ENCODE results near the gene TPD52L1. TPM values are rescaled to one million over a fixed set of nuclear protein-coding genes. Genes with fewer than 3 reads are reported as not detected.

TPD52L1 gene
- total and polyA plus RNA-seq, 10 donors, result 0.80 to 9.1 (median 3.9) TPM

GRCh38 chr6:125110056-125110455, 43.5 kb upstream of the TPD52L1 start:
- intact Hi-C loops (cut with DNase I; ENCODE audit: low total_unique reads), result no loop called here
- Histone ChIP-seq H3K27ac (no peak overlapping the region), H3K9me3 (peaks cover 0 to 49% (median 41%) of the 10 kb centered on the region in 8 donors), H3K4me3 (no peak overlapping the region), H3K4me1 (no peaks in the 10 kb centered on the region), H3K36me3 (no peaks in the 10 kb centered on the region), H3K27me3 (replicated peaks in 1 of 7) (no peaks in the 10 kb centered on the region)
- no peak for DNase-seq
- 86 to 95% (median 94%) methylated on average over 1 of the region's 1 CpG for WGBS, 5 donors
- TF ChIP-seq POLR2AphosphoS5 (IDR thresholded peaks at IDR 0.05) (no peak), POLR2A (IDR thresholded peaks at IDR 0.05) (no peak), CTCF (IDR thresholded peaks at IDR 0.05 in 8 of 11, conservative IDR thresholded peaks at IDR 0.05 in 3 of 11) (no peak)

DNA sequence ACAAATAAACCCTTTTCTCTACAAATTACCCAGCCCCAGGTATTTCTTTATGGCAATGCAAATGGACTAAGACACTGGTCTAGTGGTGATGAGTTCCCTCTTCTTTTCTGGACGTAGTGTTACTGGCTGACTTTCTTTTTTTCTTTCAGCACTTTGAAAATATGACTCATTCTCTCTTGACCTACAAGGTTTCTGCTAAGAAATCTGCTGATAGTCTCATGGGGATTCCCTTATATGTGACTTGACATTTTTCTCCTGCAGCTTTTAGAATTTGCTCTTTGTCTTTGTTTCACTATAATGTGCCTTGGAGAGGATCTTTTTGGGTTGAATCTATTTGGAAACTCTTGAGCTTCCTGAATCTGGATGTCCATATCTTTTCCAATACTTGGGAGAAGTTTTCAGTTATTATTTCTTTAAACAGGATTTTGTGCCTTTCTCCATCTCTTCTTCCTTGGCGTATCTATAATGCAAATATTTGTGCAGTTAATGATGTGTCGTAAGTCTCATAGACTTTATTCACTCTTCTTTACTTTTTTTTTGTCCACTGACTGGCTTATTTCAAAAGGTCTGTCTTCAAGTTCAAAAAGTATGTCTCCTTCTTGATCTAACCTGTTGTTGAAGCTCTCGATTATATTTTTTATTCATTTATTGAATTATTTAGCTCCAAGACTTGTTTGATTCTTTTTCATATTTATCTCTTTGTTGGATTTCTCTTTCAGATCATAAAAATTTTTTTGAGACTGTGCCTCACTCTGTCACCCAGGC, 42.2 kb upstream of the TPD52L1 start:
- intact Hi-C loops (cut with DNase I; ENCODE audit: low total_unique reads), result no loop called here
- no peak for DNase-seq
- WGBS, 5 donors, result 91 to 97% (median 96%) methylated on average over 4 of the region's 4 CpGs
- peaks cover 0 to 49% (median 41%) of the 10 kb centered on the region in 8 donors for H3K9me3 ChIP-seq
- no peak overlapping the region for H3K27ac ChIP-seq
- no peak overlapping the region for H3K4me3 ChIP-seq
- H3K36me3 ChIP-seq, result no peaks in the 10 kb centered on the region
- no peaks in the 10 kb centered on the region for H3K27me3 ChIP-seq (replicated peaks in 1 of 7)
- no peaks in the 10 kb centered on the region for H3K4me1 ChIP-seq
- TF ChIP-seq POLR2A (IDR thresholded peaks at IDR 0.05) (no peak), CTCF (IDR thresholded peaks at IDR 0.05 in 8 of 11, conservative IDR thresholded peaks at IDR 0.05 in 3 of 11) (no peak), POLR2AphosphoS5 (IDR thresholded peaks at IDR 0.05) (no peak)

DNA sequence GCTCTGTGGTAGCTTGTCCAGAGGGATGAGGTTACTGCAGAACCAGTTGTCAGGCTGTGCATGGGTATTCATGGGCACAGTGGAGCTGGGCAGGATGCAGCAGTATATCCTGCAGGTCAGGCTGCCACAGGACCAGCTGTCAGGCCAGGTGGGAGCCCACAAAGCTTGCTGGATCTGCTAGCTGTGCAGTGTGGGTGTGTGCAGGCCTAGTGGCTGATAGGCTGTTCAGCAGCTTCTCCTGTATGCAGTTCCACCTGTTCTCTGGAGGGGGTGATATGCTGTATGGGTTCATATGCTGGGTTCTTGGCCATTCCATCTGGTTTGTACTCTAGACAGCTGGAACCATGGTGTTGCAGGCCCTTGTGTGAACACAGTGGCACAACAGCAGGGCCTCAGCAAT, 40.6 kb upstream of the TPD52L1 start:
- Histone ChIP-seq H3K4me3 (no peak overlapping the region), H3K4me1 (no peaks in the 10 kb centered on the region), H3K36me3 (no peaks in the 10 kb centered on the region), H3K9me3 (peaks cover 0 to 49% (median 41%) of the 10 kb centered on the region in 8 donors), H3K27ac (no peak overlapping the region), H3K27me3 (replicated peaks in 1 of 7) (no peaks in the 10 kb centered on the region)
- no peak for TF ChIP-seq CTCF (IDR thresholded peaks at IDR 0.05 in 8 of 11, conservative IDR thresholded peaks at IDR 0.05 in 3 of 11)
- TF ChIP-seq POLR2A (IDR thresholded peaks at IDR 0.05), result no peak
- TF ChIP-seq POLR2AphosphoS5 (IDR thresholded peaks at IDR 0.05), result no peak
- intact Hi-C loops (cut with DNase I; ENCODE audit: low total_unique reads), result no loop called here
- DNase-seq, result no peak

DNA sequence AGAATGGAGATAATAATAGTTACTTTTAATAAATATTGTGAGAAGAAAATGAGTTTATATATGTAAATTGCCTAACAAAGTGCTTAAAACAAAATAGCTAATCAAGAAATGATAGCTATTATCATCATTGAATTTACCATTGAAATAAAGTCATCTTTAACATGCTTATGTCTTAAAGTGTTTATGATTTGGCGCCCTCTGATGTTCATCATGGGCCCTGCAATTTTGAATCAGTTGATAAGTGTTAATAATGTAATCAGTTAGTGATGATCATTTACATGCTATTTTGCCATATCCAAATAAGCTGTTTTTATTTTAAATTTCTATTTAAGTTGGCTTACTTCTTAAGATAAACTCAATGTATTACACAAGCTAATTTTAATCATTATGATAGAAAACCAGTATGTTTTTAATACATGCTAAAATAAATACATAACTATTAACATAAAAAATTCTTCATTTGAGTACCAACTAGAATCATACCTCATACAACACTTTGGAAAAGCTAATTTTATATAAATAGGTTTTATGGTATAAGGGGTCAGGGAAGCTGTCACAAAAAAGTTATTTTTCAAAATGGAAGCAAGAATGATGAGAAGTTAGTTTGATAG, 39.2 kb upstream of the TPD52L1 start:
- Histone ChIP-seq H3K4me1 (no peaks in the 10 kb centered on the region), H3K9me3 (peaks cover 0 to 37% (median 35%) of the 10 kb centered on the region in 8 donors), H3K4me3 (no peak overlapping the region), H3K27ac (no peak overlapping the region), H3K36me3 (no peaks in the 10 kb centered on the region), H3K27me3 (replicated peaks in 1 of 7) (no peaks in the 10 kb centered on the region)
- no peak for DNase-seq
- no peak for TF ChIP-seq POLR2AphosphoS5 (IDR thresholded peaks at IDR 0.05)
- TF ChIP-seq CTCF (IDR thresholded peaks at IDR 0.05 in 8 of 11, conservative IDR thresholded peaks at IDR 0.05 in 3 of 11), result peak in 8 of 11 experiments; percentile 39 to 75 (median 65)
- WGBS, 5 donors, result 0% methylated on average over 1 of the region's 1 CpG
- intact Hi-C loops (cut with DNase I; ENCODE audit: low total_unique reads), result no loop called here
